WTC11 (cell line): ENCODE data around the gene CNR2. TPM values are rescaled to one million over a fixed set of nuclear protein-coding genes. Genes with fewer than 3 reads are reported as not detected.

ENCODE experiments used
- ATAC-seq: fragments of 200-7000 bp; cut with Tn5 transposase; 2 replicates; pipeline ENCODE4 v1.10.0; 2021; ENCODE audit warnings: mild to moderate bottlenecking, moderate library complexity
- CTCF ChIA-PET: fragments of 300-600 bp; sonication (Branson Sonifier 250); formaldehyde crosslinking; loops from one replicate; lab custom pipeline; 2021; ENCODE audit warnings: antibody characterized with exemption; lab: Charles Lee
- POLR2A ChIA-PET: fragments of 350-600 bp; sonication (Branson Sonifier 250); formaldehyde crosslinking; loops from one replicate; lab custom pipeline; 2021; ENCODE audit warnings: antibody characterized with exemption; lab: Charles Lee
- DNase-seq: peaks from one replicate; pipeline ENCODE4 v3.0.0; 2021; ENCODE audit warnings: low spot score
- H3K27ac Mint-ChIP-seq: 2 replicates; pipeline ENCODE4 v1.8.0; 2021; ENCODE audit warnings: mixed read lengths
- H3K27me3 Mint-ChIP-seq: 2 replicates; pipeline ENCODE4 v1.8.0; 2021; ENCODE audit warnings: low read depth, mild to moderate bottlenecking, moderate library complexity, mixed read lengths
- H3K36me3 Mint-ChIP-seq: 2 replicates; pipeline ENCODE4 v1.8.0; 2021; ENCODE audit warnings: mixed read lengths
- H3K4me1 Mint-ChIP-seq: 2 replicates; pipeline ENCODE4 v1.8.0; 2022; ENCODE audit warnings: mixed read lengths
- H3K4me3 Mint-ChIP-seq: 2 replicates; pipeline ENCODE4 v1.8.0; 2021; ENCODE audit warnings: mild to moderate bottlenecking, moderate library complexity, mixed read lengths
- H3K9me3 Mint-ChIP-seq: 2 replicates; pipeline ENCODE4 v1.8.0; 2021; ENCODE audit warnings: mixed read lengths
- ATF3 ChIP-seq: sonication (generic); formaldehyde crosslinking; conservative IDR thresholded peaks from 2 replicates; pipeline ENCODE4 v1.8.1; 2022; ENCODE audit warnings: mild to moderate bottlenecking, missing genetic modification reagents
- CBFB ChIP-seq: sonication (generic); formaldehyde crosslinking; IDR thresholded peaks from 2 replicates; pipeline ENCODE4 v1.8.1; 2022; ENCODE audit warnings: mild to moderate bottlenecking, low read depth, missing genetic modification reagents
- CREB1 ChIP-seq: sonication (generic); formaldehyde crosslinking; IDR thresholded peaks from 2 replicates; pipeline ENCODE4 v1.8.0; 2023; ENCODE audit warnings: mild to moderate bottlenecking, missing genetic modification reagents
- E2F4 ChIP-seq: sonication (generic); formaldehyde crosslinking; IDR thresholded peaks from 2 replicates; pipeline ENCODE4 v1.8.1; 2022; ENCODE audit warnings: low read depth, mild to moderate bottlenecking, moderate library complexity, missing genetic modification reagents, borderline replicate concordance
- FOXP4 ChIP-seq: sonication (generic); formaldehyde crosslinking; IDR thresholded peaks from 2 replicates; pipeline ENCODE4 v1.8.0; 2022; ENCODE audit warnings: mild to moderate bottlenecking, missing genetic modification reagents
- HMGA2 ChIP-seq: fragments of 250-450 bp; sonication (Bioruptor Pico); IDR thresholded peaks from 2 replicates; pipeline ENCODE4 v1.4.0; 2021; ENCODE audit warnings: mild to moderate bottlenecking, moderate library complexity
- IRF1 ChIP-seq: sonication (generic); formaldehyde crosslinking; IDR thresholded peaks from 2 replicates; pipeline ENCODE4 v1.8.0; 2023; ENCODE audit warnings: missing genetic modification reagents
- KAT7 ChIP-seq: sonication (generic); formaldehyde crosslinking; IDR thresholded peaks from 2 replicates; pipeline ENCODE4 v1.8.1; 2023; ENCODE audit warnings: missing genetic modification reagents, mild to moderate bottlenecking, borderline replicate concordance
- MAX ChIP-seq: sonication (generic); formaldehyde crosslinking; IDR thresholded peaks from 2 replicates; pipeline ENCODE4 v1.8.0; 2022; ENCODE audit warnings: mild to moderate bottlenecking, missing genetic modification reagents
- MLX ChIP-seq: sonication (generic); formaldehyde crosslinking; IDR thresholded peaks from 2 replicates; pipeline ENCODE4 v1.8.1; 2023; ENCODE audit warnings: mild to moderate bottlenecking, missing genetic modification reagents, moderate library complexity
- MYBL2 ChIP-seq: sonication (generic); formaldehyde crosslinking; IDR thresholded peaks from 2 replicates; pipeline ENCODE4 v1.8.1; 2023; ENCODE audit warnings: mild to moderate bottlenecking, moderate library complexity, missing genetic modification reagents
- NFYB ChIP-seq: sonication (generic); formaldehyde crosslinking; conservative IDR thresholded peaks from 2 replicates; pipeline ENCODE4 v1.8.0; 2022; ENCODE audit warnings: low read depth, missing genetic modification reagents
- PRRX2 ChIP-seq: fragments of 250-450 bp; sonication (Bioruptor Pico); IDR thresholded peaks from 2 replicates; pipeline ENCODE4 v1.8.0; 2021; ENCODE audit warnings: mild to moderate bottlenecking
- TEAD1 ChIP-seq: sonication (generic); formaldehyde crosslinking; IDR thresholded peaks from 2 replicates; pipeline ENCODE4 v1.8.0; 2022; ENCODE audit warnings: mild to moderate bottlenecking, missing genetic modification reagents
- ZBTB21 ChIP-seq: sonication (generic); formaldehyde crosslinking; IDR thresholded peaks from 2 replicates; pipeline ENCODE4 v1.8.1; 2023; ENCODE audit warnings: mild to moderate bottlenecking, missing genetic modification reagents, borderline replicate concordance
- ZBTB43 ChIP-seq: sonication (generic); formaldehyde crosslinking; IDR thresholded peaks from 2 replicates; pipeline ENCODE4 v1.8.1; 2023; ENCODE audit warnings: mild to moderate bottlenecking, missing genetic modification reagents
- ZNF121 ChIP-seq: sonication (generic); formaldehyde crosslinking; IDR thresholded peaks from 2 replicates; pipeline ENCODE4 v1.8.0; 2023; ENCODE audit warnings: missing genetic modification reagents
- ZNF281 ChIP-seq: sonication (generic); formaldehyde crosslinking; IDR thresholded peaks from 2 replicates; pipeline ENCODE4 v1.8.0; 2023; ENCODE audit warnings: mild to moderate bottlenecking, missing genetic modification reagents
- ZNF512 ChIP-seq: sonication (generic); formaldehyde crosslinking; IDR thresholded peaks from 2 replicates; pipeline ENCODE4 v1.8.1; 2022; ENCODE audit warnings: missing genetic modification reagents, borderline replicate concordance
- total RNA-seq: library from RNA; stranded (reverse); gene quantifications from 3 replicates; pipeline ENCODE4 v1.2.3, GENCODE V29; 2021

Gene CNR2
- total RNA-seq, 1 experiment from 2014 or later: not detected

- ChIA-PET POLR2A (no interaction called here), CTCF (interaction anchor here (0.8 to 0.9 kb wide), 2 partner anchors 44 to 128 kb away, joined by 3 read pairs; partner anchors contain the start of gene SRSF10)
- peaks cover 7% of the 10 kb centered on the region for H3K36me3 Mint-ChIP-seq
- peak overlapping the region; percentile 28 for H3K4me3 Mint-ChIP-seq
- ATAC-seq: peak; percentile 99
- no peak for TF ChIP-seq NFYB
- no peak for TF ChIP-seq HMGA2 (CRISPR knock-in tag)
- TF ChIP-seq MAX (CRISPR knock-in tag): 0 out of 2 replicates have a peak, but pooled peaks have one; percentile 23
- 0 out of 2 replicates have a peak, but pooled peaks have one; percentile 34 for TF ChIP-seq TEAD1
- peaks cover 4% of the 10 kb centered on the region for H3K9me3 Mint-ChIP-seq
- H3K27me3 Mint-ChIP-seq: no peaks in the 10 kb centered on the region; the same call in 1 of the 2 replicates
- DNase-seq: peak; percentile 46
- peaks cover 12% of the 10 kb centered on the region for H3K4me1 Mint-ChIP-seq
- H3K27ac Mint-ChIP-seq: peak overlapping the region; percentile 59
Observed at GRCh38 chr1:23936481-23937176, 23.5 kb upstream of the CNR2 start.

- no peak overlapping the region for H3K27ac Mint-ChIP-seq
- TF ChIP-seq ZBTB43 (CRISPR knock-in tag) (no peak), MLX (CRISPR knock-in tag) (no peak), ZNF512 (no peak), MYBL2 (CRISPR knock-in tag) (no peak), ATF3 (no peak), CBFB (CRISPR knock-in tag) (no peak), FOXP4 (no peak)
- H3K4me1 Mint-ChIP-seq: peaks cover 5% of the 10 kb centered on the region
- no peak overlapping the region for H3K4me3 Mint-ChIP-seq
- no peak for ATAC-seq
- H3K36me3 Mint-ChIP-seq: peaks cover 7% of the 10 kb centered on the region
- peaks cover 4% of the 10 kb centered on the region for H3K9me3 Mint-ChIP-seq
- ChIA-PET CTCF (interaction anchor here (1.3 to 1.4 kb wide), 2 partner anchors 15 to 120 kb away, joined by 5 read pairs; no protein-coding TSS in a partner anchor), POLR2A (interaction anchor here (0.7 kb wide), 1 partner anchor 376 kb away, joined by 5 read pairs; no protein-coding TSS in a partner anchor)
- DNase-seq: no peak
- H3K27me3 Mint-ChIP-seq: no peaks in the 10 kb centered on the region; the same call in 1 of the 2 replicates
Observed at GRCh38 chr1:23931491-23931880, 18.3 kb upstream of the CNR2 start.

- CTCF ChIA-PET: interaction anchor here (0.8 to 1.4 kb wide), 2 partner anchors 14 to 120 kb away, joined by 3 to 5 read pairs; no protein-coding TSS in a partner anchor
- DNase-seq (no peak), ATAC-seq (no peak)
- POLR2A ChIA-PET: no interaction called here
- Mint-ChIP-seq H3K4me3 (no peak overlapping the region), H3K27ac (no peak overlapping the region), H3K4me1 (peaks cover 3% of the 10 kb centered on the region), H3K9me3 (peaks cover 4% of the 10 kb centered on the region), H3K36me3 (peaks cover 7% of the 10 kb centered on the region), H3K27me3 (no peaks in the 10 kb centered on the region; the same call in 1 of the 2 replicates)
- TF ChIP-seq ZNF121: no peak
- TF ChIP-seq KAT7 (CRISPR knock-in tag): no peak
- no peak for TF ChIP-seq ZBTB21 (CRISPR knock-in tag)
- TF ChIP-seq PRRX2 (CRISPR knock-in tag): no peak
- no peak for TF ChIP-seq IRF1 (CRISPR knock-in tag)
- TF ChIP-seq CREB1 (CRISPR knock-in tag): no peak
- TF ChIP-seq E2F4 (CRISPR knock-in tag): no peak
- no peak for TF ChIP-seq ZNF281
Observed at GRCh38 chr1:23930861-23931490, 17.8 kb upstream of the CNR2 start.
